OCI-LY7 (cell line): ENCODE results near the gene PSMD6.

Experiments
- CTCF ChIP-seq: fragments of 200-600 bp; sonication (generic); conservative IDR thresholded peaks from 2 replicates; pipeline ENCODE4 v1.5.1; 2014; ENCODE audit warnings: mild to moderate bottlenecking, antibody characterized with exemption, low read length, moderate library complexity, mixed read lengths
- EZH2phosphoT487 ChIP-seq: fragments of 200-600 bp; sonication (generic); IDR thresholded peaks from 2 replicates; pipeline ENCODE4 v1.6.1; 2018; ENCODE audit warnings: low read depth, borderline replicate concordance, mild to moderate bottlenecking, mixed run types, antibody characterized with exemption, low read length, moderate library complexity, mixed read lengths

DNA sequence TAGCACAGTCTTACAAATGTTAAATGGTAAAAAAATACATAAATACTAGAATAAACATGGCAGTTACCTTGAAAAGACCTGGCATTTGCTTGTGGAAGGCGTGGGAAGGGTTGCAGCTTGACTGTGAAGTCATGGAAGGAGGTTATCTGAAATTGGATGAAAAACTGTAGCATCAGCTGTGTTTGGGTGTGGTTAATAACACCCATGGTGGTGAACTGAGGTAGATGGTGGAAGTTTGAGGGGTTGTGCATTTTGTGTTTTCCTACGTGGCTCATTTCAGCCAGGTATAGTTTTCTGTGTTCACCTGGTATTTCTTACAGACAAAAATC is 46.5 kb downstream of the PSMD6 start:
- TF ChIP-seq CTCF (no peak), EZH2phosphoT487 (no peak)
